Karpas-422 (cell line): ENCODE measurements around the gene PRPF8. TPM values are rescaled to one million over a fixed set of nuclear protein-coding genes. Genes with fewer than 3 reads are reported as not detected.

Experiments used
- DNase-seq: peaks from one replicate; pipeline ENCODE4 v3.0.0-alpha.2; 2015
- H2AFZ ChIP-seq: fragments of 200-600 bp; sonication (generic); 2 replicates; pipeline ENCODE4 v1.6.1; 2014; ENCODE audit warnings: antibody characterized with exemption, low read length, mixed read lengths
- H3K27ac ChIP-seq: fragments of 200-600 bp; sonication (generic); 2 replicates; pipeline ENCODE4 v1.5.1; 2014; ENCODE audit warnings: mild to moderate bottlenecking, low read length, moderate library complexity
- H3K27me3 ChIP-seq: fragments of 200-600 bp; sonication (generic); 2 replicates; pipeline ENCODE4 v1.6.1; 2014; ENCODE audit warnings: low read length, mixed read lengths
- H3K36me3 ChIP-seq: fragments of 200-600 bp; sonication (generic); 2 replicates; pipeline ENCODE4 v1.6.1; 2014; ENCODE audit warnings: low read length, mixed read lengths; ENCODE audit not compliant: insufficient read depth
- H3K4me1 ChIP-seq: fragments of 200-600 bp; sonication (generic); 2 replicates; pipeline ENCODE4 v1.6.1; 2014; ENCODE audit warnings: mild to moderate bottlenecking, low read length, mixed read lengths
- H3K4me2 ChIP-seq: fragments of 200-600 bp; sonication (generic); 2 replicates; pipeline ENCODE4 v1.6.1; 2014; ENCODE audit warnings: low read length, low read depth, mild to moderate bottlenecking; ENCODE audit not compliant: poor library complexity, severe bottlenecking
- H3K4me3 ChIP-seq: fragments of 200-600 bp; sonication (generic); 2 replicates; pipeline ENCODE4 v1.5.1; 2014; ENCODE audit warnings: mild to moderate bottlenecking, antibody characterized with exemption, low read length, mixed read lengths
- H3K79me2 ChIP-seq: fragments of 200-600 bp; sonication (generic); 2 replicates; pipeline ENCODE4 v1.6.1; 2014; ENCODE audit warnings: mild to moderate bottlenecking, low read length, mixed read lengths
- H3K9ac ChIP-seq: fragments of 200-600 bp; sonication (generic); 2 replicates; pipeline ENCODE4 v1.6.0; 2014; ENCODE audit warnings: low read length
- H3K9me2 ChIP-seq: fragments of 200-600 bp; sonication (generic), shearing (Covaris generic); replicated peaks from 2 replicates; pipeline ENCODE4 v1.6.0; 2014; ENCODE audit warnings: mild to moderate bottlenecking, low read length, moderate library complexity; ENCODE audit not compliant: insufficient read depth
- H3K9me3 ChIP-seq: fragments of 300-700, 200-600 bp; sonication (generic); 2 replicates; pipeline ENCODE4 v1.6.1; 2014; ENCODE audit warnings: low read length, mixed read lengths
- H4K20me1 ChIP-seq: fragments of 200-600 bp; sonication (generic); 2 replicates; pipeline ENCODE4 v1.6.1; 2014; ENCODE audit warnings: mild to moderate bottlenecking, antibody characterized with exemption, low read length, low read depth; ENCODE audit not compliant: insufficient read depth
- total RNA-seq: library from RNA; depleted of rRNA; stranded (reverse); fragments of >200 nt; shearing (Covaris generic); gene quantifications from 2 replicates; pipeline ENCODE4 v1.2.3, GENCODE V29; 2014; ENCODE audit warnings: low replicate concordance

PRPF8 gene
- total RNA-seq, 1 experiment from 2014 or later, result 130 TPM

- H3K9me3 ChIP-seq, result no peaks in the 10 kb centered on the region
- no peak overlapping the region for H3K27ac ChIP-seq
- no peaks in the 10 kb centered on the region for H4K20me1 ChIP-seq
- H3K9ac ChIP-seq, result no peak overlapping the region
- H3K79me2 ChIP-seq, result no peaks in the 10 kb centered on the region
- no peaks in the 10 kb centered on the region for H3K4me1 ChIP-seq
- H3K36me3 ChIP-seq, result no peaks in the 10 kb centered on the region
- no peak overlapping the region for H2AFZ ChIP-seq
- no peak overlapping the region for H3K4me3 ChIP-seq
- no peaks in the 10 kb centered on the region for H3K9me2 ChIP-seq
- DNase-seq, result no peak
- no peak overlapping the region for H3K4me2 ChIP-seq
- no peaks in the 10 kb centered on the region for H3K27me3 ChIP-seq
Measured at GRCh38 chr17:1634841-1635650, 49.6 kb downstream of the PRPF8 start.

GRCh38 chr17:1630662-1631061 lies 54.0 kb downstream of the PRPF8 start:
- H3K27me3 ChIP-seq, result no peaks in the 10 kb centered on the region
- H3K4me1 ChIP-seq, result peaks cover 35% of the 10 kb centered on the region
- no peak overlapping the region for H3K27ac ChIP-seq
- H3K4me3 ChIP-seq, result no peak overlapping the region
- no peak for DNase-seq
- H3K79me2 ChIP-seq, result no peaks in the 10 kb centered on the region
- H4K20me1 ChIP-seq, result no peaks in the 10 kb centered on the region
- no peak overlapping the region for H2AFZ ChIP-seq
- no peaks in the 10 kb centered on the region for H3K36me3 ChIP-seq
- H3K9ac ChIP-seq, result no peak overlapping the region
- no peaks in the 10 kb centered on the region for H3K9me2 ChIP-seq
- H3K4me2 ChIP-seq, result no peak overlapping the region
- H3K9me3 ChIP-seq, result no peaks in the 10 kb centered on the region

GRCh38 chr17:1629504-1630310 lies 55.0 kb downstream of the PRPF8 start:
- Histone ChIP-seq H3K9ac (peak overlapping the region; percentile 83), H3K27ac (peak overlapping the region; percentile 76), H4K20me1 (no peaks in the 10 kb centered on the region), H3K27me3 (no peaks in the 10 kb centered on the region), H3K36me3 (no peaks in the 10 kb centered on the region), H2AFZ (peak overlapping the region; percentile 44; the same call in 1 of the 2 replicates), H3K9me2 (no peaks in the 10 kb centered on the region), H3K9me3 (no peaks in the 10 kb centered on the region), H3K4me2 (peak overlapping the region; percentile 76), H3K4me1 (peaks cover 44% of the 10 kb centered on the region), H3K4me3 (peak overlapping the region; percentile 96), H3K79me2 (no peaks in the 10 kb centered on the region)
- DNase-seq, result peak; percentile 95

- Histone ChIP-seq H4K20me1 (no peaks in the 10 kb centered on the region), H3K9ac (peak overlapping the region; percentile 83), H3K27ac (peak overlapping the region; percentile 76), H3K4me2 (peak overlapping the region; percentile 76), H3K36me3 (no peaks in the 10 kb centered on the region), H2AFZ (peak overlapping the region; percentile 44; the same call in 1 of the 2 replicates), H3K79me2 (no peaks in the 10 kb centered on the region), H3K27me3 (no peaks in the 10 kb centered on the region), H3K9me3 (no peaks in the 10 kb centered on the region), H3K9me2 (no peaks in the 10 kb centered on the region), H3K4me1 (peaks cover 45% of the 10 kb centered on the region), H3K4me3 (peak overlapping the region; percentile 96)
- DNase-seq, result peak; percentile 98
Measured at GRCh38 chr17:1628856-1629503, 55.7 kb downstream of the PRPF8 start.

DNA sequence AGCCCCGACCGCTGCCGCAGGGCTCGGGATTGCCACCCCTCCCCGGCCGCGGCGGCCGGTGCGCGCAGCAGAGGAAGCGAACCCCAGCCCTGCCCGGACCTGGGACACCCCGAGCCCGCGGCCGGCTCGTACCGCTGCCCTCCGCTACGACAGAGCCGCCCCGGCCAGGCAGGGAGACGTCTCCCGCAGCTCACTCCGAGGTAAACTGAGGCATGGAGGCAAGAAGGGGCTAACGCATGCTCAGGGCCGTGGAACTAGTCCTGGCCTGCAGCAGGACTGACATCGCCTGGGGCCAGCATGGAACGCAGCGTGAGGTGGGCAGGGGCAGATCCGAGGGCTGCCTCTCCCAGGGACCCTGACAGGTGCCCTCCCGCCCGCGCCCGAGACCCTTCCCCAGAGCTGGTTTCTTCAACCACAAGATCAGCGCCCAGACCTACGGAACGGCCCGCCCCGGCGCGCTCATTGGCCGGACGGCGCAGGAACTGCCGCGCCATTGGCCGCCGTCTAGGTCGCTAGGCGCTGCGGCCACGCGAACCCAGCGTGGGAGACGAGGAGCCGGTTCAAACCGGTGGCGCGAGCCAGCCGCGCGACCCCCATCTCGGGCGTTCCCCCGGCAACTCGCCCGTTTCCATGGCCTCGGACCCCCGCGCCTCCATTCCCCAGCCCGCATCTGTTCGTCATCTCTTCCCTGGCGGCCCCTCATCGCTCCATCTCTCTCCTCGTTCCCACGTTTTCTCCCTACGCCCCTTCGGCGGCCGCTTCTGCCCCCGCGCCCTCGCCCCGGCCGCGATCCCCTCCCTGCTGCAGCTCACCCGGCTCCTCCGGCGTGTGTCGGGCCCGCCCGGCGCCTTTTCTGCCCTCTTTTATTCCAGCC lies 56.4 kb downstream of the PRPF8 start, which contains the start of gene SLC43A2:
Gene SLC43A2 (minus strand): TSS at position 853 of the 874 bp plus-strand sequence. CDS start 960 bp downstream, outside the sequence.
- Histone ChIP-seq H3K4me2 (peak within 1 kb of the TSS; percentile 76), H4K20me1 (no peaks in the 10 kb centered on the region), H3K4me1 (peaks cover 45% of the 10 kb centered on the region), H3K4me3 (peak within 1 kb of the TSS; percentile 96), H3K79me2 (no peaks in the 10 kb centered on the region), H3K36me3 (no peaks in the 10 kb centered on the region), H2AFZ (peak within 1 kb of the TSS; percentile 70; the same call in 1 of the 2 replicates), H3K9me3 (no peaks in the 10 kb centered on the region), H3K27me3 (no peaks in the 10 kb centered on the region), H3K9ac (peak within 1 kb of the TSS; percentile 83), H3K27ac (peak within 1 kb of the TSS; percentile 76), H3K9me2 (no peaks in the 10 kb centered on the region)
- peak; percentile 95 for DNase-seq

GRCh38 chr17:1627182-1627981 lies 57.3 kb downstream of the PRPF8 start:
- H3K9ac ChIP-seq, result peak overlapping the region; percentile 83
- peak overlapping the region; percentile 96 for H3K4me3 ChIP-seq
- no peaks in the 10 kb centered on the region for H3K27me3 ChIP-seq
- no peaks in the 10 kb centered on the region for H3K36me3 ChIP-seq
- peak overlapping the region; percentile 33; the same call in 1 of the 2 replicates for H2AFZ ChIP-seq
- no peaks in the 10 kb centered on the region for H3K9me3 ChIP-seq
- H4K20me1 ChIP-seq, result no peaks in the 10 kb centered on the region
- DNase-seq, result peak; percentile 90
- peaks cover 45% of the 10 kb centered on the region for H3K4me1 ChIP-seq
- no peaks in the 10 kb centered on the region for H3K9me2 ChIP-seq
- H3K27ac ChIP-seq, result peak overlapping the region; percentile 76
- H3K4me2 ChIP-seq, result peak overlapping the region; percentile 76
- H3K79me2 ChIP-seq, result no peaks in the 10 kb centered on the region

DNA sequence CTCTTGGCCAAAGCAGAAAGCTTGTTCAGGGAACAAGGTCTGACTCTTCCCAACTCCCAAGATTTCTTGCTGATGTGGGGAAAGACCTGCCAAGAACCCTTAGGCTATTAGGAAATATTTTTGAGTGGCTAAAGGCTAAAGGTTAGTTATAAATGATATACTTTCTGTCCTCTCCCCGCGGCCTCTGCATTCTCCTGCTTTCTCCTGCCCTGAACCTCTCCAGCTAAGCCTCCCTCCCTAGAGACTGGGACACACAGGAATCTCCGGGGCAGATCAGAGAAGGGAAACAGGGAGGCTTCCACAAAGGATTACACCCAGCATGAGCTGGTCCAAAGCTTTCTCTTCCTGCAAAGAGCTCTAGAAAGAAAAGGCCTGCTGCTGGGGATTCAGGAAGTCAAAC lies 58.3 kb downstream of the PRPF8 start:
- H4K20me1 ChIP-seq, result no peaks in the 10 kb centered on the region
- H3K36me3 ChIP-seq, result no peaks in the 10 kb centered on the region
- no peaks in the 10 kb centered on the region for H3K27me3 ChIP-seq
- H3K4me3 ChIP-seq, result peak overlapping the region; percentile 96
- H3K79me2 ChIP-seq, result no peaks in the 10 kb centered on the region
- H3K4me2 ChIP-seq, result peak overlapping the region; percentile 76
- peak overlapping the region; percentile 76 for H3K27ac ChIP-seq
- H2AFZ ChIP-seq, result peak overlapping the region; percentile 33; the same call in 1 of the 2 replicates
- DNase-seq, result no peak
- peaks cover 53% of the 10 kb centered on the region for H3K4me1 ChIP-seq
- no peaks in the 10 kb centered on the region for H3K9me3 ChIP-seq
- H3K9me2 ChIP-seq, result no peaks in the 10 kb centered on the region
- H3K9ac ChIP-seq, result peak overlapping the region; percentile 83
